CD1c-positive myeloid dendritic cell (primary cell): ENCODE data around the gene RACK1.
A peak's percentile ranks its signal among the peaks of the same experiment; 100 is the strongest.
"Not testable (repeated sequence)": the region's sequence is repeated elsewhere in the genome, so short reads cannot be mapped to it uniquely, and the experiment has no call there.

Source experiments
- DNase-seq: peaks from one replicate; pipeline ENCODE4 v3.0.0-alpha.2; 2016; ENCODE audit errors: extremely low spot score

Gene RACK1

DNA sequence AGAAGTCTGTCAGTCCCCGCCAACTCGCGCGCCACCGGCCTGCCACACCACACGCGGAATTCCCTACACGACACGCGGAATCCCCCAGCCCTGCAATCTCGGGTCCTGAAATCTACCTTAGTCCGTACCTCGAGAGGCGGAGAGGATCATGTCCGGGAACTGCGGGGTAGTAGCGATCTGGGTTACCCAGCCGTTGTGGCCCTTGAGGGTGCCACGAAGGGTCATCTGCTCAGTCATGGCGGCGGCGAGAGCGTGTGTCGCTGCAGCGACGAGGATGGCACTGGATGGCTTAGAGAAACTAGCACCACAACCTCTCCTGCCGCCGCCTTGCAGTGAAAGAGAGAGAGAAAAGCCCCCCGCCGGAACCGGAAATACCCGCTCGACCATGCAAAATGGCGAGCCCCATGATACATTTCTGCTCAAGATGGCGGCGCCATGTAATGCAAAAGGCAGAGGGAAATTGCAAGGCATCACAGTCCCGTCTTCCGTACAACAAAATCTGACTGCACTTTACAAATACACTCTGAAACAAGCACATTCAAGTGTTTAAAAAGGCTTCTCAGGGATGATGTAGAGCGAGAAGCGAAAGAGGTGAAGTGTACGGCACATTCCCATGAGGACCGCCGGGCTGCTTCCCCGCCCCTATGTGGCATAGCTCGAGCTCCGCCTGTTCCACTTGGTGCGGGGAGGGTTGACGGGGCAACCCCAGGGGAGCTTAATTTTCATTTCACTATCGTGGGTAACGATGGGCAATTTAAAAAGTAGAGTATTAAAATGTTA is at the start of gene RACK1:
Gene RACK1, minus strand, starts transcription at position 343 of the 780 bp plus-strand sequence. Its CDS starts 106 bp downstream, at position 237.
- DNase-seq, result peak; percentile 94

DNA sequence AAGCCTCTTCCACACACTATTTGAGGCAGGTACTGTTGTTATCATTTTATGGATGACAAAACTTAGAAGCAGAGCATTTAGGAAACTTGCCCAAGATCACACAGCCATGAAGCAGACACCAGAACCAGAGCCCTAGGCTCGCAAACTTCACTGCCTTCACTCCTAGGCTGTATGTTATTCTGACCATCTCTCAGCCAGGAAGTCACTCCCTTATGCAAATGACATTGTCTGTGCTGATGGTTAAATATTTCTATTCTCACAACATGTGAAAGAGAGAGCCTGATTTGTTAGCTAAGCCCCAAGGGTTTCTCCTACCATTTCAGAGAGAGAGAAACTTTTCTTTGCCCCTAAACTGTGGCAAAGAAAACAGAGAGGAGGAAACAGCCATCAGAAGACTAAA is 43.6 kb upstream of the RACK1 start:
- not testable (repeated sequence) for DNase-seq

DNA sequence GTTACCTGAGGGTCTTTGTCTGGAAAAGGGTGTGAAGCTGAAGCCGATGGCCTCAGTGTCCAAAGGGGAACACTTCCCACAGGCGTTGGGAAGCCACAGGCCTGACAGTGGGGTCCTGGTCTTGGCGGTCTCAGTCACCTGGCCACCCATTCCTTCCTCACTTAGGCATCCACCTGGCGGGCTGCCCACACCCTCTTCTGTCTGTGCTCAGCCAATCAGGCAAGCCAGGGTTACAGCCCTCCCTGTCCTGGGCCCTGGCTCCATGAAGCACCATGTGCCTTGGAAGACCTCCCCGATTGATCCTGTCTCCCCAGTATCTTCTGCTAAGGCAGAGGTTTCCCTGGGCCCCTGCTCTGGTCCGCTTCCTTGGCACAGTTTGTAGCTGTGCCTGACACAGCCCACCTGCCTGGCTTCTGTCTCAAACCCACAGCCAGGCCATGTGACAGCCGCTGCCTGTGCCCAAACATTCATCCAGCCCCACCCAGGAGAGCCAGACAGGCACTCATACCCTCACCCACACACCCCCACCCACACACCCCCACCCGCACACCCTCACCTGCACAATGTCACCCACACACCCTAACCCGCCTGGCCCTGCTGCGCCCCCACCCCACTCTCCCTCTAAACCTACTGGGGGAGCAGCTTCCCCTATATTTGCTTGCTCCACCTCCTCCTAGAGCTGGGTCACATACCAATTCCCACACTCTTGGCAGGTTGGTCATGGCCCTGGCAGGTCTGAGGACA is 42.4 kb upstream of the RACK1 start:
- DNase-seq, result not testable (repeated sequence)

DNA sequence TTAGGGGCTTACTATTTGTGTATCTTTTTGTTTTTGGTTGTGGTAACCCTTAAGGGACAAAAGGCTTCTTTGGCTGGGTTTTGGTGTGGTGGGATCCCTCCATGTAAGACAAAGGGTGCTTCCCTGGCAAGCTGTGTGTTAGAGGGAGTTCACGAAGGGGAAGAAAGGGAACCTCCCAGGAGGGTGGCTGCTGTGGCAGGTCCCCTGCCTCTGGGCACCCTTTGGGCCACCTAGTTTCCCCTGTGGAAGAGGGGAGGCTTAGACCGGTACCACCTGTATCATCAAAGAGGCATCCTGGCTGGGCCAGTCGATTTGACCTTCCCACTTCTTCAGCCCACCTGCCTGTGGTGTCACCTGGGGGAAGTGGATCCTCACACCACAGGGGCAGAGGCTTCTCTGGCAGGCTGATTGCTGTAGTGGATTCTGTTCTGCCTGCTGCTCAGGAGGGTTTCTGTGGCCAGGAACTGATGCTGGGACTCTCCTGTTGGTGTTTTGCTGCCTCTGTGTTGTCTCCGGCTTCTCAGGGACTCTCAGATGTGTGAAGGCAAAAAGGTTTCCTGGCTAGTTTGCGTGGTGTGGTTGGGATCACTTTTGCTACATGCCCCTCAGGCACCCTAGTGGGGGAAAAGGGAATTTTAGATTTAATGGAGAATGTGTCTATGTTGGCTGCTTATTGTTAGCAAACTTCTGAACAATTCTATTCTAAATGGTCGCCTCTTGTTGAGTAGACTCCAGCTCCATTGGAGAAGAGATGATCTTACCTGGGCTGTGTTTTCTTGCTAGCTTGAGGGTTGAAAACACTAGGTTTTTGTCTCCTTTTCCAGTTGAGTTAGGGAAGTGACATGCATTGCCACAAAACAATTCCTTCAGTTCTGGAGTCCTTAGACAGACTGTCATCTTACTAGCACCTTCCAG is 40.4 kb upstream of the RACK1 start:
- DNase-seq, result not testable (repeated sequence)

DNA sequence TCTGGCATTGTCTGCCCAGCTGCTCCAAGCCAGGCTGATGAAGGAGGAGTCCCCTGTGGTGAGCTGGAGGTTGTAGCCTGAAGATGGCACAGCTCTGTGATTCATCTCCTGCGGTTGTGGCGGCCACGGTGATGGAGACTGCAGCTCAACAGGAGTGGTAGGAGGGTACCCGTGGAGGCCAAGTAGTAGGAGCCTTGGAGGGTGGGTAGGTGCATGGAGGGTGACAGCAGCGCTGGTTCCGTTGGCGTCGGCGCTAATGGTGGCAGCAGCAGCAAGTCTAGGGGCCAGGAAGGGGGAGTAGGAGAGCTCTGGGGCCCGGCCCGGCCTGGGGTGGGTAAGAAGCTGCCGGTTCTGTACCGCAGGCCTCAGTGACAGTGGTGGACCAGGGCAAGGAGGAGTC is 39.6 kb upstream of the RACK1 start:
- no peak for DNase-seq

DNA sequence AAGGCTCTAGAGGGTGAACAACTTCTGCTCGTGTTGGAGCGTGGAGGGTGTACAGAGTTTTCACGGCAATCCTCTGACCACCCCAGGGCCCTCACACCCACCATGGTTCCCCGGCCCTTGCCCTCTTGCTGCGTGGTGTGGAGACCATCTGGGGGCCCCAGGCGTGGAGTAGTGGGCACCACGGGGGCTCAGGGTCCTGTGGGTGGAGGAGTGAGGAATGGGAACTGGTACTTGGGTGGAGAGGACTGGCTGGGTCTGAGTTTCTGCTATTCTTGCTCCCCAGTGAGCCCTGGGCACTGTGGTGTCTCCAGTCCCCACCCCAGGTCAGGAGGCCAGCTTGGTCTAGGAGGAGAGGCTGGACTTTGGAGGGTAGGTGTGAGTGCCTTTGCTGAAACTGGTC is 39.2 kb upstream of the RACK1 start:
- DNase-seq, result no peak

DNA sequence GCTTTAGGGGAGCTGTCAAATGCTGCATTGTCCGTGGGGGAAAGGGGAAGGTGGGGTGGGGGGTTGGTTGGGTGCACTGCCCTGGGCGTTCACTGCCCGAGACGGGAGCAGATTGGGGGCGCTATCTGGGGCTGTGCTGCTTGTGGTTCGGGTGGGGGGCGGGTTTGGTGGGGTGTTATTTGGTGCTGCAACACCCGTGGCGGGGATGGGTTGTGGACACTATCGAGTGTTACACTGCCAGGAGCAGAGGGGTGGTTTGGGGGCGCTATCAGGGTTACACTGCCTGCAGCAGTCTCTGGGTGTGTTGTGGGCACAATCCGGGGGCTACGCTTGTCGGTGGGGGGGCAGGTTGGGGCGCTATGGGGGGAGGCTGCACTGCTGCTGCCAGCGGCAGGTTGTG is 38.7 kb upstream of the RACK1 start:
- not testable (repeated sequence) for DNase-seq

DNA sequence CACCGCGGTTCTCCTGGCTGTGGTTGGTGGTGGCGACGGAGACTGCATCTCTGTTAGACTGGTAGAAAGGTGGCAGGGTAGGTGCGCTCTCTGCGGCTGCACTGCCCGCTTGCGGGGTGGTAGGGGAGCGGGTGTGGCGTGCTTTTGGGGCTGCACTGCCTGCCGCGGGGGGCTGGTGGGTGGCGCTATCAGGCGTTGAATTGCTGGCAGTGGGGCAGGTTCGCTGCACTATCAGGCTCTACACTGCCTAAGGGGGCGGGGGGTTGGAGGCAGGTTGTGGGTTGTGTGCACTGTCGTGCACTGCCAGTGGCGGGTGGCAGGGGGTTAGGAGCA is 38.2 kb upstream of the RACK1 start:
- no peak for DNase-seq

DNA sequence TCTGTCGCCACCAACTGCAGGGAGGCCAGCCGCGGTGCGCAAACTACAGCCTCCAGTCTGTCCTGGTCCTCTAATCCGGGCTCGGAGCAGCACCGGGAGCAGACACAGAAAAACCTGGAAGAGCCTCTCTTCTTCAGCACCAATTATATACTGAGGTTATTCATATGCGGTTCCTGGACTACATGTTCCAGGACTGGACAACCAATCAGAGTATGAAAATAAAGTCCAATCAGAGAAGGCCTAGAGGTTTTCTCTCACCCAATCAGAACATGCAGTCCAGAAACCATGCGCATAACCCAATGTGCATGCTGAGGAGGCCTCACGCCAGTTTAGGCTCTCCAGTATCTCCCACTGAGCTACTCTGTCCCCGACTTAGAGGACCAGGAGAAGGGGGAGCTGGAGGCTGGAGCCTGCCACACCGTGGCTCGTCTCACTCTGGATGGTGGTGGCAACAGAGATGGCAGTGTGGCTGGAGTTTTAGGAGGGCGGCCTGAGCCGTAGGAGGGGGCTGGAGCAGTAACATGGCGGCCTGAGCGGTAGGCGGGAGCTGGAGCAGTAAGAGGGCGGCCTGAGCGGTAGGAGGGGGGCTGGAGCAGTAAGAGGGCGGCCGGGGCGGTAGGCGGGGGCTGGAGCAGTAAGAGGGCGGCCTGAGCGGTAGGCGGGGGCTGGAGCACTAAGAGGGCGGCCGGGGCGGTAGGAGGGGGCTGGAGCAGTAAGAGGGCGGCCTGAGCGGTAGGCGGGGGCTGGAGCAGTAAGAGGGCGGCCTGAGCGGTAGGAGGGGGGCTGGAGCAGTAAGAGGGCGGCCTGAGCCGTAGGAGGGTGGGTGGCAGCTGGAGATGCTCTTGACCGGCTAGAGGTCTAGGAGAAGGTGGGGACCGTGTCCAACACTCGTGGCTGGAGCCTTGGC is 37.6 kb upstream of the RACK1 start:
- DNase-seq, result no peak

DNA sequence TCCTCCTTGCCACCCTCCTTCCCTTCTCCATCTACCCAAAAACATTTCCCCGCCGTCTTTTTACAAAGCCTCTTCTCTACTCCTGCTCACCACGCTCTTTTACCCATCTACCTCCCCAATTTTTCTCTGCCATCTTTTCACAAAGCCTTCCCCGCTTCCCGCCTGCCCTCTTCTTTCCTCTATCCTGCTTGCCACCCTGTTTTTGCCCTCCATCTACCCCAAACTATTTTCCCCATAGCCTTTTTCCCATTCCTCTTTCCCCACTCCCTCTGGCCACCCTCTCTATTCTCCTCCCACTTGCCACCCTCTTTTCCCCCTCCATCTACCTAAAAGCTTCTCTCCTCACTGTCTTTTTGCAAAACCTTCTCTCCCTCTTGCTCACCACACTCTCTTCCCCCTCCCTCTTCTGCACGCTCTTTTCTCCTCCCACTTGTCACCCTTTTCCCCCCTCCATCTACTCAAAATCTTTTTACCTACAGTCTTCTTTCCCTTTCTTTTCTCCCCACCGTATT is 36.6 kb upstream of the RACK1 start:
- DNase-seq, result no peak

DNA sequence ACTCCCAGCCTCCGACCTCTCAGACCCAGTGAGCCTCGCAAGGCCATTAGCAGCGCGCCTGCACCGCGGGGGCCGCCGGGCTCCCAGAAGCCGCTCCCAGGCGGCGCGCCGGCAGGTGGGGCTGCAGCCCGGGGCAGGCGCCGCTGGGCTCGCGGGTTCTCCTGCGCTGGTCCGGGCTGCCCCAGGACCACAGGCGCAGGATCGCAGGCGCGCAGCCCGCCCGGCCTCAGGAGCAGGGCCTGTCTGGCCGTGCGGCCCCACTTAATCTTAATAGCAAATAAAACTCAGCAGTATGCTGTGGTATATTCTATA is 29.7 kb upstream of the RACK1 start:
- DNase-seq, result peak; percentile 9

DNA sequence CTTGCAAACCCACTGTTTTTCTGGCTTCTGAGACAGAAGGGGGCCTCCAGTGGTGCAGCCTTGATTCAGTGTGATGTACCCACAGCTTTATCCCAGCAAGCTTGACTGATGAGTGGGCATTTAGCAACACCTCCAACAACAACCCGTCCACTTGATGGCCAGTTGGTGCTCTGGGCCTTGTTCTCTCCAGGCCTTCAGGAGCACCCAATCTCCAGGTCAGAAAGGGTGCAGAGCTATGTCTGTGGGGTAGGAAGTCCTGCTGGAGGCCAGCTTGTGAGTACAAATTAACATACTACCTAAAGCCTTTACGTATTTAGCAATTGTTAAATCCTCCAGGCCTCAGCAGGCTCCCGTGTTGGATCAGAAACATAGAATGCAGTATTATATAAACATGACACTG is 27.4 kb upstream of the RACK1 start:
- DNase-seq, result no peak

DNA sequence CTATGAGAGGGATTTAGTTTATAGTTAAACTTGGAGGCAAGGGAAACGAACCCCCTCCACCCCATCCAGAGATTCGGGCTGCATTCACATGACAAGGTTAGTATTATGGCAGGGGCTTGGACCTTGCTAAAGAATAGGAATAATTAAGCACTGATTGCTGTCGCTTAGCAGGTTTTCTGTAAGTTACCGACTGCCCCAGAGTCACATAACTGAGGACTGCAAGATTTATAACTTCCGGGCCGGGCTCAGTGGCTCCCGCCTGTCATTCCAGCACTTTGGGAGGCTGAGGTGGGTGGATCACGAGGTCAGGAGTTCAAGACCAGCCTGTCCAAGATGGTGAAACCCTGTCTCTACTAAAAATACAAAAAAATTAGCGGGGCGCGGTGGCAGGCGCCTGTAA is 24.2 kb upstream of the RACK1 start:
- DNase-seq, result not testable (repeated sequence)

DNA sequence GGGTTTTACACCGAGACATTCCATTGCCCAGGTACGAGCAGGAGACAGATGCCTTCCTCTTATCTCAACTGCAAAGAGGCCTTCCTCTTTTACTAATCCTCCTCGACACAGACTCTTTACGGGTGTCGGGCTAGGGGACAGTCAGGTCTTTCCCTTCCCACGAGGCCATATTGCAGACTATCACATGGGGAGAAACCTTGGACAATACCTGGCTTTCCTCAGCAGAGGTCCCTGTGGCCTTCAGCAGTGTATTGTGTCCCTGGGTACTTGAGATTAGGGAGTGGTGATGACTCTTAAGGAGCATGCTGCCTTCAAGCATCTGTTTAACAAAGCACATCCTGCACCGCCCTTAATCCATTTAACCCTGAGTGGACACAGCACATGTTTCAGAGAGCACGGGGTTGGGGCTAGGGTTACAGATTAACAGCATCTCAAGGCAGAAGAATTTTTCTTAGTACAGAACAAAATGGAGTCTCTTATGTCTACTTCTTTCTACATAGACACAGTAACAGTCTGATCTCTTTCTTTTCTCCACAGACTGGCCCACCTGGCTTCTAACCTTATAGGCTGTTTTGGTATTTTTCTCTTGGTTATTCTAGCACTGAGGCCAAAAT is 23.7 kb upstream of the RACK1 start:
- DNase-seq, result not testable (repeated sequence)

DNA sequence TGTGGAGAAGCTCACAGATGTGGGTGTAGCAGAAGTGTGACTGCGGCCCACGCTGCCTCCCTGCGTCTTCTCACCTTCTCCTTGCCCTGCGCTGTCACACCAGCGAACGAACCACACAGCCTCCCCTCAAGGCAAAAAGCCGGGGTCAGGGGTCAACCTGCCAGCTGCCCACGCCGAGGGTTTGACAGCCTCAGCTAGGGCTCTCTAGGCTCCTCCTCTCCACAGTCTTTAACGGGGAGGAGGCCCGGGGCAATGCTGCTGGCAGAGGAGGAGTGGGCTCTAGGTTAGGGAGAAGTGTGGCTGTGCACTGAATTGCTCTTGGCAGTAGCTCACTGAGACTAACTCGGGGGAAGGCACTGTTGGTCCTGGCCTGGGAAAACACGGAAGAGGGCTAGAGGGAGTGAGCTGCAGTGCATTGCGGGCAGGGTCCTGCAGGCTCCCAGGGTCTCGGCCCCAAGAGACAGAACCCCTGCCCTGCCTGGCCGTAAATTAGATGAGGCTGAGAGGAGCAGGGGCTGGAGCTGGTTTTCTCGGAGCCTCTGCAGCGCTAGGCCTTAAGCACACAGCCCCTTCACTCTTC is 21.5 kb upstream of the RACK1 start:
- DNase-seq, result no peak

DNA sequence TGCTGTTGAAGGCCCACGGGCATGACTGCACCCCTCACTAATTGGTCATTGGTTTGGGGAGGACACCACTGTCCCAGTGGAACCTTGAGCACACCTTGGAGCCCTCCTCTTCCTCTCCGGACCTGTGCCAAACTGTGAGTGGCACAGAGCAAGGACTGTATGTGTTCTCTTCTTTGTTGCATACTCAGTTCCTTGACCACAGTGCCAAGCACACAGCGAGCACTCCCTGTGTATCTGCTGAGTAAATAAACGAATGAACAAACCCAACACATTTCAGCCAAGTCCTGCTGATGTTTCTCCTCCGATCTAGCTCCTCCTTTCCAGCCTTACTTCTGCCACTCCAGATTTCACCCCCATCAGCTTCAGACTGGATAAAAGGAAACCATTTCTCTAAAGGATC is 19.9 kb upstream of the RACK1 start:
- DNase-seq, result no peak

DNA sequence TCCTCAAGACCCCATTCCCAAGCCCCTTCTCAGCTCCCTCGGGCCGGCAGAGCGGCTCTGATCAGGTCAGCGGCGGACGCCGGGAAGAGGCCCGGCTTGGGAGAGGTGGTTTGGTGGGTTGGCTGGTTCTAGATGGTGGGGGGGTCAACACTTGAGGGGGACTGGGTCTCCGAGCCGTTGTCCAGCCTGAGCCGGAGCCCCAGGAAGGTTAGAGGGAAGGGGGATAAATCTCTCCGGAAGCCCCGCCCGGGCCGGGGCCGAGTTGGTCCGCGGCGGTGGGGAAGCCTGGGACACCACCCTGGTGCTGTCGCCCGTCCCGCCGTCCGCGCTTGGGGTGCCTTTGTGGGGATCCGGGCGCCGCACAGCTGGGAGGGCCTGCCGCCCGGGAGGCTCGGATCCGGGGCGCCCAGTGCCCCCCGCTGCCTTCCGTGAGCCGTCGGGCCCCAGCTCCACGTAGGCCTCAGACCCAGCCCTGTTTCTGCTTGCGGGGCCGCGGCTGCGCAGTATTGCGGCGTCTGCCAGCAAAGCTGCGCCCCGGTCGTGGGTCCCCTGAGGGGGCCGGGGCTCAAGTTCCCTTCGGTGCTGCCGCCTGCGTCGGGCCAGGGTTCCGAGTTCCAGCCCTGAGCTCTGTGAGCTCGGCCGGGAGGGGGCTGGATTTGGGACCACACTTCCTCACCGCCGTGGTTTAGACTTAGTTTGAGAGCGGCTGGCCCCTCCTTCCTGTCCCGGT is 17.8 kb upstream of the RACK1 start:
- peak; percentile 82 for DNase-seq

DNA sequence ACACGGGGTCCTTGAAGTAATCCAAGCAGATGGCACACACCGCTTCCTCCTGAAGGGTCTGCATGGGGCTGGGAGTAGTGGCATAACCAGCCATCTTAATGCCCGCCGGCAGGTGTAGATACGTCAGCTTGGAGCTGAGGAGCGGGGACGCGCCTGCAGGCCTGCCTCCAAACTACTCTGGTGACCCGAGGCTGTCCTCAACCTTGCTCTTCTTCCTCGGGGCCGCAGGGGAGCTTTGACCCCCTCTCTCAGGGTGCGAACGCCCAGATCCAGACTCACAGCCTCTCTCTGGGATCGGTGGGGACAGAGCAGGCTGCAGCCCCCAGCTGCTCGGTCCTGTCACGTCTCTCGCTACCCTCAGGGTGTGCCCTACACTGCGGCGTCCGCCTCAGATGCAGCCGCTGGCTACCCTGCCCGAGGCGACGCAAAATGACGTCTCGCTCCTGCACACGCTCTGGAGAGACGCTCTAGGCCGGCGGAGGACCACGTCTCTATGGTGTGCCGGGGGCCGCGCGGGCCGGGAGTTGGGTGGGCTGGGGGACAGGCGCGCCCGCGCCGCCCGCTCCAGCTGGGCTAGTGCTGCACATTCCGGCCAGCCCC is 17.1 kb upstream of the RACK1 start, which contains the start of gene TRIM52:
Gene TRIM52, minus strand, starts transcription at position 424 of the 600 bp plus-strand sequence. Its CDS starts 330 bp downstream, at position 94.
- peak; percentile 92 for DNase-seq
